SW 1271 (cell line): Measurements from ENCODE around the gene GRXCR1.

ENCODE experiments used
- DNase-seq, 2 experiments: peaks; one replicate each; lab custom pipeline; 2025; lab: John Stamatoyannopoulos, UW

GRXCR1 gene

DNA sequence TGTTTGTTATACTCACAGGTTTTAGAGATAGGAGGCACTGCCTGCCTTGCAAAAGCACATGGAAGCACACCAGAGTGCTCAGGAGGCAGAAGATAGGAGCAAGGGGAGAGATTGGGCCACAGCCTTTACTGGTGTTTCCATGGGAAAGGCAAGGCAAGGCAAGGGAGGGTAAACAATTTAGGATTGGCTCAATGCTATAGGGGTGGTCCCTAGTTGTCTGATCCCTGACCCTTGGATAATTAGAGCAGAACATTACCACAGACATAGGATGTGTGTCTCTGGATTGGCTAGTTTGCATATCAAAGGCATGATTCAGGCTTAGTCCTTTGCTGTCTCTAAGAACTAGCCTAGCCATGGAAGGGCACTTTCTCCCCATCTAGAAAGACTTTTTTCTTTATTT is 36.1 kb downstream of the GRXCR1 start:
- no peak for DNase-seq

DNA sequence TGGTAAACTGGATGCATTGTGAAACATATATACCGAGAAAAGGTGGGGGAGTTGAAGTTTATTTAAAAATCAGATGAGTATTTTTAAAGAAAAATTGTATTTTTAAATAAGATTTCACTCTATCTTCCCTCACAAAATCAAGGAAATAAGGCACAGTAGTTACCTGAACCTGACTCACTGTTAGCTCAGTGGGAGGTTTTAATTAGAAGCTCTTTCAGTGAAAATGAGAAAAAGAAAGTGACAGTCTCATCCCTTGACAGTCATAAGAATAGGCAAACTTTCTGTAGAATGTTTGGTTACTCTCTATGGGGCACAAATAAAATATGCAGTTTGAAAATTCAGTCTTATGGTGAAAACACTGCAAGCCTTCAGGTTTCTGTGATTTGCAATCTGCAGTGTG is 49.7 kb downstream of the GRXCR1 start:
- DNase-seq = no peak

DNA sequence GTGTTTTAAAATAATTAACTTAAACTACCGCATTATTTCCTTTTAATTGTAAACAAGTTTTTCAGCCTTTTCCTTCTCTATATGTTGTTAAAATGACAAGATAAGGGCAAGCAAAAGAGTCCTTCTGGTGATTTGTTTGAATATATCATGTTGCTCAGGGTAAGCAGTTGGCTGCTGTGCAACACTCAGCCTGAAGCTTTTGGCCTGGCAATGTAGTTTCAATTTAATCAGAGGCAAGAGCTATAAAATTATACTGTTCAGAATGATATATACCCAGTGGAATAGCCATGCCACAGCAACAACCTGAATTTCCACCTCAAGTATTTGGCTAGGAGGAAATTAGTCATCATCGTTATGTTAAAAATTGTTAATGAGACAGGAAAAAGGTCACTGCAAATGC is 53.4 kb downstream of the GRXCR1 start:
- DNase-seq = no peak

DNA sequence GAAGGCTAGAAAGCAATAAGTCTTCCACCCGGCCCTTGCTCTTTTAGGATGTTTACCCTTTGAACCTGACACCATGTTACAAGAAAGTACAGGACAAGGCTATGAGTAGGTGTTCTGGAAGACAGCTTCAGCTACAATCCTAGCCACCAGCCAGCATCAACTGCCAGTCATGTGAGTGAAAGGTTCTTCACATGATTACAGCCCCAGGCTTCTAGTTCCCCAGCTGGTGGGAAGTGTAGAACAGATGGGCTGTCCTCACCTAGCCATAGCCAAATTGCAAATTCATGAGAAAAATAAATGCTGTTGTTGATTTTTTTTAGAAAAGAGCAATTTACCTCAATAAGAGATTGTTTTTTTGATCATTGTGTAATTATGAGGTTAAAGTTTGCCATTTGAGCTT is 60.8 kb downstream of the GRXCR1 start:
- no peak for DNase-seq

DNA sequence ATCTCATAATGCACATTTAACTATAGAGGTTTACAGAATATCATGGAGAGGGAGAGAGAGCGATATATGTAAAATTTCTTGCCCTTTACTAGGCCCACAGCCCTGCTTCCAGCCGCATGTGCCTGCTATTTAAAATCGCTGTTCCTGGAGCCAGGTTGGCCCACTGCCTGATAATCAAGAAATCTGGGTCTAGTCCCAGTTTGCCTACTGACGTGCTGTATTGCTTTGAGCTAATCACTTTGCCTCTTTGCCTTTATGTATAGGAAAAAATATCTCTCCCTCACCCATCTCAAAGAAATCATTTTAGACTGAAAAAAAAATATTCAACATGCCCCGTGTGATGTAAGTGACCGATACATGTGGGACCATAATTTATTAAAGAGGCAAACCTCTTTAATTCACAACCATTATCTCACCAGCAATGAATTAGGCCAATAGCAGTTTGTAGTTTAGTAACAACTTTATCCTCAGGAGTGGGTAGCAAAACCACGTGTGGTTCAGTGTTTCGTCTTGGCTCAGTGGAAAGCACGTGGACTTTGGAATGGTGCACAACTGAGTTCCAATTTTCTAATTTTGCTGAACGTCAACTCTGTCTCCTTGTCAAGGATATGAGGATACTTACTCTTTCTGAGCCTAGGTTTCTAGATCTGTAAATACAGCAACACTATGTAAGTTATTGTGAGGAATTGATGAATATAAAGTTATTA is 62.6 kb downstream of the GRXCR1 start:
- no peak for DNase-seq

DNA sequence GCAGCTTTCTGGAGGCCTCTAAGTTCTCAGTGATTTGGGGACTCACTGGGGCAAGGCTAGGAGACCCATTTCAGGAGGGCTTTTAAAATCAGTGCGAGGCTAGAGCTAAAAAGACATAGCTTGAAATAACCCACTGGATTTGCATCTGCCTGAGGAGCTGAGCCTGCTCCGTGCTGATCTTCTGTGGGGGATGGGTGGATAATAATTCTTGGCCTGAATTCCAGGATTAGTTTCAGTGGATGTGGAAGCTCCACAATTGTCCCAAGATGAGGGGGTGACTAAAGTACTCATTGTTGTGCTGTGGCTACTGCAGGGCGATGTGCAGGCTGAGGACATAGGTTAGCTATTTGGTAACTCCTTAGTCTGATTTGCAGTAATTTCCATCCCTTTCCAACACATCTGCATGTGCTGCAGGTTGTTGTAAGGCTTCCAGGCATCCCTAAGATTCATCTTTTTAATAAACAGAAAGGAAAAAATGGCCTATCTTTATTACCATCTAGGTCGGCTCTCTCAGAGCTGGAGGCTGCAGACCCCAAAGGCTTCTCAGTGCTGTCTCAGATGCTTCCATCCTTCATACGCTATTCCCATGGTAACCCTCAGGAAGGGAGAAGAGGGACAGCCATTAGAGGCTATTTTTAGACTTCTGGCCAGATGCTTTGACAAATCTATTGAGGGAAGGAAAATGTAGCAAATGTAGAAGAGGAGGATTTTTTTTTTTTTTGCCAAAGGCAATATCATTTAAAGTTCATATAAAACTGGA is 63.4 kb downstream of the GRXCR1 start:
- DNase-seq = no peak

DNA sequence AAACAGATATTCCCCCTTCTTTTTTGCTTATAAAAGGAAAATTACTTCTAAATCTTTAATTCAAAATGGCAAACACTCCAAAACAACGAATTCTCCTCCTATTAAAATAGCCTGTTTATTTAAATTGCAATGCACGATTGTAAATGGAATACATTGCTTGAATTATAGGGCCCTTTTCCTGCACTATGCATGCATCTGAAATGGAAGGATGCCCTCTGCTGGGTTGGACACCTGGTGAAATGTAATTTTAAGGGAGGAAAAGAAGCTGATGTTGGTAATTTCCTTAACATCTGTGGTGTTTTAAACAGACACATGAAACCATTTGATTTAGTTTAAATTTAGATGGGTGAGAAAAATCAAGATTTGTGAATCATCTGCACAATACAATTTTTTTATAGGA is 72.8 kb downstream of the GRXCR1 start:
- peak in 1 of 2 experiments; percentile 2 for DNase-seq

DNA sequence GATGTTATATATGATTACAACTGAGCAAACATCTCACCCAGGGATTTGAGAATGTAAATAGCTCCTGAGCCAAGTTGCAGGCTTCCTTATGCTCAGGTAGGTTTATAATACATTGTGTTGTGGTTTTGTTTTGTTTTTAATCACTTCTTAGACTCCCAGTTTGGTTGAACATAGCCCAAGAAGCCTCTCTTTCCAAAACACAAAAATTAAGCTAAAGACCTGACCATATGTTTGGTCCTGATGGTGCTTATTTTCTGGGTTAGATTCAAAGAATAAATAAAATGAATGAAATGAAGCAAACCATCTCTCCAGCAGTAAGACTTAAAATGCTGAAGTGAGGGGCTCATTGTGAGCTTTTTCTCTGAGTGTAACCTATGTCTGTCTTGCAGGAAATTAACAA is 93.5 kb downstream of the GRXCR1 start:
- no peak for DNase-seq

DNA sequence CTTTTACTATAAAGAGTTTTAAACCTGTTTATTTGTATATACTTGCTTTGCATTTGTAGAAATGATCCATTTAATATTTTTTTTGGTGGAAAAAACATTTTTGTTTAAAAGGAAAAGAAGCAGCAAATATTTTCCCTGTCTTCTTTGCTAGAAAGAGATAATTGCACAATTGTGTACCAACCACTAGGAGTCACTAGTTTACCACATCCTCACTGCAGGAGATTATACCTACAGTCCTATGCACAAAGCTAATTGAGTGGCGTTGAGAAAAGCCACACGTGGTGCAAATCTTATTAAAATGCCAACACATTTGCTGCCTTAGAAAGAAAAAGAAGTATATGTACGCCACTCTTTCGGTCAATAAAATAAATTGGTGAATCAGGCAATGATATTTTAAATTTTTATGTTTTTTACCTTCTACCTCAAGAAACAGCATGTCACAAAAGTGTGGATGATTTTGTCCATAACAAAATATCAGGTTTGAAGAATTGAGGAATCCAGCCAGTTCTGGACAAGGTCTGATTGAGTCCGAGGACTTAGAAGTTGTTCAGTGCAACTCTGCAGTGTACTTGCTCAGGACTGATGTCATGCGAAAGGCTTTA is 102.9 kb downstream of the GRXCR1 start:
- DNase-seq = peak in 1 of 2 experiments; percentile 53

DNA sequence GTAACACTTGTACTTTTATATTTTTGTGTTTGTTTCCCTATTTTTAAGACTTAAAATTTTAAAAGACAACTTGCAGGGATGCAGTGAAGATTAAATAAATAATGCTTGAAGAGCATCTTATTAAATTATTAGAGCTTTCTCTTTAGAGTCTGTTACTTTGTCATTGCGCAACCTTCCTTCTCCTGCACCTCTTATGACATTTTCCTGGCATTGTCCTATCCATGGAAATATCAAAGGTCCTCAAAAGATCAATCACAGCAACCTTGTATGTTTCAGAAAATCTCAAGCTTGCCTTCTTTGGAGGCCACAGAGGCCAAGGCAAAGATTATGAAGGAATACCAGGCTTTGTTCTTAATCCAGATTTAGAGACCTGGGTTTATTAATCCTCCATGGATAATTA is 116.3 kb downstream of the GRXCR1 start:
- DNase-seq = no peak

DNA sequence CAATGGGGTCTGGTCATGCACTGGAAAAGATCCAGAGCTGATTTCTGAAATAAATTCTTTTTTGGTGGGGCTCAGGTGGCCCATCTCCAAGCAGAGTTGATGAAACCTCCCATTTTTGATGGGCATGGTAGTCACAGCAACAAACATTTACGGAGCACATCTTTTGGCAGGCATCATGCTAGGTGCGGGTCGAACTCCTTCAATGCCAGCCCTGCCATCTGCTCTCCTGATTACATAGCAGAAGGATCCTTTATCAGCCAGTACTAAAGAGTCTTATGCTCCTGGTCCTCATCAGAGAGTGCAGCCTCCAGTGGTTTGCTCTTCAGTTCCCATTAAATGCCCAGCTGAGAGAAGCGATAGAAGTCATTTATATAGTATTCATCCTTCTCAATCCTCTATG is 121.7 kb downstream of the GRXCR1 start:
- no peak for DNase-seq

DNA sequence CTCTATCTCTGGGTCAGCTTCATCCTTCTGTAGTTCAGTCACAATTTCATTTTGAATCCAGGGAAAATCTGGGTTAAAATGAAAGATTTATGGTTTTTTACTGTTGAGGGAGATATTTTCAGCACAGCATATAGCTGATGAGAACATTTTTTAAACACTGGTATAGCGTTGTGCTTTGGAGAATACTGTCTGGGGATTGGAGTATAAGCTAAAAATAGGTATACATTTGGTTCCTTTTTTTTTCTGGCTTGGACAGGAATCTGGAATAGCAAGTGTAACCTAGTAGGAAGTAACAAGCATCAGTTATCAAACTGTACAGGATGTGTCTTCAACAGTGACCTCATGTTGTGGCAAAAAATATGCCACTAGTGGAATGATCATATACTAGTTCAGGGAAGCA is 149.1 kb downstream of the GRXCR1 start:
- no peak for DNase-seq

DNA sequence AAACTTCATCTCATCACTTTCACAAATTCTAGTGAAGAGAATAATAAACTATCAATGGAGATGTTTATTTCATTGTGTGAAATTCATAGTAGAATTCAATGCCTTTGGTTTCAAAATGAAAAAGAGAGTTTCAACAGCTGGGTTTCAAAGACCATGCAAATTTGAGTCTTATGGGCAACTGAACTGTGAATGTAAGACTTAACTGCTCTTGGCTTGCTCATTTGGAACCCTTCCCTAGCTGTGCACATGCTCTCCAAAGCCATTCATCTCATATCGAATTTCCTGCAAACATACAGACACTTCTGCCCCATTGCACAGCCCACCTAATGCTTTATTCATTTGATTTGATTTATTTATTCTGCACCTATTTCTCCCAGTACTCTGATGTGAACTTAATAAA is 154.5 kb downstream of the GRXCR1 start:
- DNase-seq = no peak

DNA sequence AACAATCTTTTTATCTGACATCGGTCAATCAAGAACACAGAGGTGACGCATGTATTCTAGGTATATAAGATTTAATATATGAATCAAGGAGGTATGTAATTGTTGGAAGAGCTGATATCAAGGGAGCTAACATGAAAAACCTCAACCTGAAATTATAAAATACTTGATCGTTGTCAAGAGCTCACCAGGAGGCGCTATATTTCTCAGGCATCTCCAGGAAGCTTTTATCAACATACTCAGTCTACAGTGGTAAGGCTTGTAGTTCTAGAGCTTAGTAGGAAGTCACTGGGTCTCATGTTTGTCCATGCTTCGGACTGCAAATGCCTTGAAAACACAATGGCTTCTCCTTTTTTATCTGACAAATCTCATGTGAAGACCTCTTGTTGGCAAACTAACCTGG is 156.1 kb downstream of the GRXCR1 start:
- no peak for DNase-seq

DNA sequence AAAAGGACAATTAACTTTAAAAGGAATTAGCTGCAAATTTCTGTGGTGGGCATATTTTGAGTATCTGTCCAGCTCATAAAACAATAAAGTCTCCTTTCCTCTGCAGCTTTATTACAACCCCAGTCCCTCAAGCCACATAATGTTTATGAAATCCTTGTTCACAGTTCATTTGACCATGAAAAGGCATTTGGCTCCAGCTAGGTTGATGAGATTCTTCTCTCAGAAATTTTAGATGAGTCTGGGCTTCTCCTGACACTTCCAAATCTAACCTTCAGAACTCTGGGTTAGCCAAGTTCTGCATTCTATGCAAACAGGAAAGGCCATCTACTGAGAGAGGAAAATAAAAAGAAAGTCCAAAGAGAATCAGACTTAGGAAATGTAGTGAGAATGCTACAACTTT is 156.8 kb downstream of the GRXCR1 start:
- no peak for DNase-seq

DNA sequence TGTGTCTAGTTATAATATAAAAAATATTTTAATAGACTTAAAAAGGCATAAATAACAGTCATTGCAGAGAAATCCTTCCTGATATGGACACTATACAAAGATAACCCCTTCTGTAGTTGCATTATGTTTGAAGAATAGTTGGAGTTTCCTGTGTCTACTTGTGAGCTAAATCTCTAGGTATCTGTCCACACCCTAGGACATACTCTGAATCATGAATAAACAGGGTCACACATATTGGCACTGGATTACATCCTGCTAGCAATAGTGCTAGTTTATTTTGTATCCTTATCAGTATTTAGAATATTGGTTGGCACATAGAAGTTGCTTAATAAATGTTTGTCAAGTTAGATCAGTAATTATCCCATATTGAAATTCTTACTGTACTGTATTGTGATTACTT is 173.9 kb downstream of the GRXCR1 start:
- DNase-seq = no peak

DNA sequence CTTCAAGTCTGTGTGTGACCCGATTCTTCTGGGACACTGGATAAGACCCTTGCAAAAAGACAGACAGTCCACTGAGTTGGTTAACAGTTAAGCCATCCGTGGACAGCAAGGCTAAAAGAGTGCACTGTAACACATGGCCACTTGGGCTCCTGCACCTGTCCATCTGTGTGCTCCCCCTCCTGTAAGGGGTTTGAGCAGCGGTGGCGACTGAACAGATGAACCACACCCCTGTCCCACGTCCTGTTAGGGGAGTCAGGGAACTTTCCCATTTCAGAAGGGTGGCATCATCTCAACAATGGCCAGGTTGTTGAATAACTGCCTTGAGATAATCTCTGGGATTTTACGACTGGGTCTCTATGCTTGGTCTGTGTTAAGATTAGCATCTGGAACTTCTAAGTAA is 178.6 kb downstream of the GRXCR1 start:
- DNase-seq = no peak
